ENCODE results near the gene C1S.

GRCh38 chr12:7046383-7047105, 14.0 kb upstream of the C1S start:
- no peak for TF ChIP-seq POLR2A (IDR thresholded peaks at IDR 0.05)
- TF ChIP-seq CTCF (IDR thresholded peaks at IDR 0.05), result no peak
